HT1080 (cell line): Measurements from ENCODE around the gene TLE5. TPM values are rescaled to one million over a fixed set of nuclear protein-coding genes. Genes with fewer than 3 reads are reported as not detected.
"Not testable (repeated sequence)": the region's sequence is repeated elsewhere in the genome, so short reads cannot be mapped to it uniquely, and the experiment has no call there.

Experiments
- DNase-seq: peaks from one replicate; pipeline ENCODE4 v3.0.0-alpha.2; 2015; ENCODE audit warnings: low read depth
- total RNA-seq: library from RNA; depleted of rRNA; stranded (reverse); fragments of >200 nt; shearing (Covaris generic); gene quantifications from 2 replicates; pipeline ENCODE4 v1.2.3, GENCODE V29; 2014

The TLE5 gene
- total RNA-seq, 1 experiment from 2014 or later: 289 TPM

DNA sequence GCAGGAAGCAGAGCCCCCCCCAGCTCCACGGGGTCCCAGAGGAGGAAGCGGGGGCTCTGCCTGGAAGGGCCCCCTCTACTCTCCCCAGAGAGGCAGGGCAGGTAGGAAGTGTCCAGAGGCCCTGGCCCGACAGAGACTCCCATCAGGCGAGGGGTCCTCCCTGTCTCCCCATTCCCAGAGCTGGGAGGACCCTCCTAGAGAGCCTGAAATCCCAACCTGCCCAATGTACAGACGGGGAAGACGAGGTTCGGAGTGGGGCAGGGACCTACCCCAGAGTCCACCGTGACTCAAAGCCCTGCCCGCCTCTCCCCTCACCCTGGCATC lies 34.4 kb downstream of the TLE5 start:
- no peak for DNase-seq

DNA sequence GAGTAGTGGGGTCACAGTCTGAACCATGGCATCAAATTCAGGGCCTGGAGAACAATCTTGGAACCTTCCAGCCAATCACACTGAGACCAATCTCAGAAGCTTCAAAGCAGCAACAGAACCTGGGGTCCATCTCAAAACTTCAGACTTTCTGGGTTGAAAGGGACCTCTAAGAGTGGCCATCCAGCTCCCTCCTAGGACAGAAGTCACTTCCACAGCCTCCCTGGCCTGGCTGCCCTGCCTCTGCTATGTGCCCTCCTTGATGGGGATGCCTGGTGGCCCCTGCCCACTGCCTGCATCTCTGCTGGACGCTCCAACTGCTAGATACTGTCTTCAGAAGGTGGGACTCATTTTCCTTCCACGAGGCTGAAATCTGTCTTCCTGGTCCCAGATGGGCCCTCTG lies 35.0 kb downstream of the TLE5 start:
- DNase-seq: no peak

GRCh38 chr19:3026768-3027167 lies 35.5 kb downstream of the TLE5 start:
- no peak for DNase-seq

DNA sequence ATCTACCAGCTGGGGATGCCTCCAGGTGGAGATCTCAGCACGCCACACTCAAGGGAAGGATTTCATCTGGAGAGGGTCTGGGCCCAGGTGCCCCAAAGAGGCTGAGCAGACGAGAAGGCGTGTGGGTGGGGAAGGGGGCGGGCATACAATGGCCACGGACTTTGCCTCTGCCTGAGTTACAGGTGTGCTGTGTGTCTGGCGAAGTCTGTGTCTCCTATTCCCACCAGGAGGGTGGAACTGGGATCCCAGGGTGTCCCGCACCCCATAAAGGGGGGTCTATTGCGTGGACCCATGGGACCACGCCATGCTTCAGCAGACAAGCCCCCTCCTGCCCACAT lies 36.8 kb downstream of the TLE5 start:
- DNase-seq: no peak

DNA sequence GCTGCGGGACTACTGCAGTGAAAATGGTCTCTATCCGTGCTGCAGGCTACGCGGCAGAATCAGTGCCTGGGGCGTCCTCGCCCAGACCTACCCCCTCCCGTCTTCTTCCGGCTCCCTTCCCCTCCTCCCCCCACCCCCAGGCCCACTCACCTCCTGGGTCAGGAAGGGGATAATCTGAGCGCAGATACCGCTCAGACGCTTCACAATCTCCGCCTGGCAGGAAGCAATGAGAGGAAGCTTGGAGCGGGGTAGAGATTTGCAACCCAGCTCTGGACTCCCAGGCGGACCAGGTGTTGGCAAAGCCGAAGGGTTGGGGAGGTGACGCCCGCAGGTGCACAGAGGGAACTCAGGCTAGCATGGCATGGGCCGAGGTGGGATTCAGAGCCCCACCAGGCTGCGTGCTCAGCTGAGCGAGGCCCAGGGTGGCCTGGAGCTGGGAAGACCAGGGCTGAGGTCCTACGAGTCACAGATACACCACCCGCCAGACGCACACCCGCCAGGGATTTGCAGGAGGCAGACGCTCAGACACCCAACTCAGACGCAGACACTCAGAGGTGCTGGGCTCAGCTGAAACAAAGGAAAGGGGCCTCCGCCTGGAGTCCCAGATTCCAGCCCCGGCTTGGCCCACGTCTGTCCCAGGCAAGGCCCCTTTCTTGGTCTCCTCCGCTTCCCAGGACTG lies 37.3 kb downstream of the TLE5 start:
- no peak for DNase-seq

DNA sequence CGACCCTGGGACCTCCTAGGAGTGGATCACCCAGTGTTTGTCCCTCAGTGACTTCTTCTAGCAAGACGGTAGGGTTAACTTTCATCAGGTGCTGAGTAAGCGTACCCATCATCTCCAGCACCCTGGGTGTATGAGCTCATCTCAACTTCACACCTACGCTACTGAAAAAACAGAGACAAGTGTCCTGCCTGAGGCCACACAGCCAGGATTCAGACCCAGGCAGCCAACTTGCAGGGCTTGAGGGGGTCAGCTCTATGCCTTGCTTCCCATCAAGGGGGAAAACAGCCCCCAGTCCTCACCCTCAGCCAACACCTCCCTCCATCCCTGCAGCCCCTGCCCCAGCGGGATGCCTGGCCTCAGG lies 37.8 kb downstream of the TLE5 start:
- no peak for DNase-seq

DNA sequence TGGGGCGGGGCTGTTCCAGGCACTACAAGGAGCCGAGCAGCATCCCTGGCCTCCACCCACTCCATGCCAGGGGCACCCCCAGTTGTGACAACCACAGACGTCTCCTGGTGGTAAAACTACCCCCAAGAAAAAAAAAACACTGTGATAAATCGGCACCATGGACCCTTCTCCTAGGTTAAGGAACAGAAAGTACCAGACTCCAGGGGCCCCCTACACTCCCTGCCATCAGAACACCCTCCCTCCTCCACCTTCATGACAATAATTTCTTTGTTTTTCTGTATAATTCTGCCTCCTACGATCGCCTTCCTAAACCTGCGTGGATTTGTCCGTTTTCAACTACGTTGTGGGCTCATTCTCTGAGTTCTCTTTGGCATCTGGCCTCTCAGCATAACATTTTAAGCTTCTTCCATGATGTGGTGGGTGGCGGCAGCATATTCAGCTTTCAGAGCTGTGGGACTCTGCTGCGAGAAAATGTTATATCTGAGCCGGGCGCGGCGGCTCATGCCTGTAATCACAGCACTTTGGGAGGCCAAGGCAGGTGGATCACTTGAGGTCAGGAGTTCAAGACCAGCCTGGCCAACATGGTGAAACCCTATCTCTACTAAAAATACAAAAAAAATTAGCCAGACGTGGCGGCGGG lies 41.9 kb downstream of the TLE5 start:
- DNase-seq: no peak

DNA sequence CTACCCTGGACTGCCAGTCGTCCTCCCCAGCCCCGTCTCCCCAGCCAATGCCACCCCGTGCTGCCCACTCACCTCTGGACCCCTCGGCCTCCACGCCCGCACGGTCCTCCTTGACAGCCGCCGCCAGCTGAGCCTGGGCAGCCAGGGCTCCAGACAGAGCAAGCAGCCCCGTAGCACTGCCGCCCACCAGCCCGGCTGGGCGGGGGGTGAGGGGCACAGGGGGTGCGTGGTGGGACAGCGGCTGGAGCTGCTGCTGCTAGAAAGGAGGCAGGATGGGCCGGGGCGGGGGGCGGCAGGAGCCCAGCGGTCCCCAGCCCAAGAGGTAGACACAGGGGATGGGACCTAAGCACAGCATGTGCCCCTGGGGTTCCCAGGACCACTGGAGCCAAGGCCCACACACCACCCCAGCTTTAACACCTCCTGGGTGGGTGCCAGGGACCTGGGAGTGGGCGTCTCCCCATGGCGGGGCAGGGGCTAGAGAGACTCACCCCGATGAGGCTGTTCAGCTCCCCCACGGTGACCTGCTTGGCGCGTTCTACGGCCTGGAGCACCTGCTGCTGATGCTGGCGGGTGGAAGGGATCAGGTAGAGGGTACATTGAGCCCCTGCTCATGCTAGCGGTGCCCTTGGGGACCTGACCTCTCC lies 43.0 kb downstream of the TLE5 start:
- no peak for DNase-seq

- DNase-seq: no peak
Observed at GRCh38 chr19:3017923-3018322, 44.4 kb downstream of the TLE5 start.

DNA sequence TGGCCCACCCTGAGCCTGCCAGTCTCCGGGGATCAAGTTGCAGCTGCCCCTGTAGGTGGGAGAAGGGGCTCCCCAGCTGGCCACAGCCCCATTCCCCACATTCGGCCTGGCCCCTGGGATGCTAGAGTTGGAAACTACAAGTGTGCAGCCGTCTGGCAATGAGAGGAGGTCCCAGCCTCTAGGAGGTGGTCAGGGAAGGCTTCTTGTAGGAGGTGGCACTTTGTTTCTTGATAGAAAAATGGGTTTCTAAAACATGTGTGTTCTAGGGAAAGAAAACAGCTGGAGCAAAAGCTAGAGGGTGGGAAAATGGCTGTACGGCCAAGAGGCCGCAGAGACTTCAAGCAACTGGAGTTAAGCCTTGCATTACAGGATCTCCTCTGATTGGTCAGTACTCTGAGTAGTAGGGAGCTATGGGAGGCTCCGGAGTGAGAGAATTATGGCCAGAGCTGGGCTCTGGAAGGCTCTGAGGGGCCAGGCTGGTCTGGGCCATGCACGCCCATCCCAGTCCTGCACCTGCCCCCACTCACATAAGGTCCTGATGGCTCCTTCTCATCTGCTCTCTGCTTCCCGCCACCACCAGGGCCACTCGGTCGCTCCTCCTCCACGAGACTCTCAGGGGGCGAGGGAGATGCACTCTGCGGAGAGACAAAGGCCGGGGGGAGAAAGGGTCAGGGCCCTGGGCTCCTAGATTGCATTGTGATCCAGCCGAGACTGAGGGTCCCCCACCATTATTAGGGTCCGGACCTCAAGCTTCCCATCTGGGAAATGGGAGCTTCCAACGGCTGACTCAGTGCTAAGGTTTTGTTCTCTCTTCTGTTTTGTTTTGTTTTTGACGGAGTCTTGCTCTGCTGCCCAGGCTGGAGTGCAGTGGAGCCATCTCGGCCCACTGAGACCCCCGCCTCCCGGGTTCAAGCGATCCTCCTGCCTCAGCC lies 46.9 kb downstream of the TLE5 start:
- no peak for DNase-seq

DNA sequence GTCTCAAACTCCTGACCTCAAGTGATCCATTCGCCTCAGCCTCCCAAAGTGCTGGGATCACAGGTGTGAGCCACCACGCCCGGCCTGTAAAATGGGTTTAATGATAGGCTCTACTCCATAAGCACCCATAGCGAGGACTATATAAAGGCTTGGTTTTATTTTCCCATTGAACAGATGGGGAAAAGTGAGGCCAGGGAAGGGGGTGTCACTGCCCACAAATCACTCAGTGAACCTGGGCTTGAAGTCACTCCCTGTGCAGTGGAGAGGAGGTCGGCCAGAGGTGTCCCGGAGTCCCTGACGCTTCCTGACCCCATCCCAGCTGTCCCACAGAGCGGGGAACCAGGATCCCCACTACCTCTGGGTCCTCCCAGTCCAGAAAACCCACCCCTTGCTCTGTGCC lies 48.2 kb downstream of the TLE5 start:
- no peak for DNase-seq

DNA sequence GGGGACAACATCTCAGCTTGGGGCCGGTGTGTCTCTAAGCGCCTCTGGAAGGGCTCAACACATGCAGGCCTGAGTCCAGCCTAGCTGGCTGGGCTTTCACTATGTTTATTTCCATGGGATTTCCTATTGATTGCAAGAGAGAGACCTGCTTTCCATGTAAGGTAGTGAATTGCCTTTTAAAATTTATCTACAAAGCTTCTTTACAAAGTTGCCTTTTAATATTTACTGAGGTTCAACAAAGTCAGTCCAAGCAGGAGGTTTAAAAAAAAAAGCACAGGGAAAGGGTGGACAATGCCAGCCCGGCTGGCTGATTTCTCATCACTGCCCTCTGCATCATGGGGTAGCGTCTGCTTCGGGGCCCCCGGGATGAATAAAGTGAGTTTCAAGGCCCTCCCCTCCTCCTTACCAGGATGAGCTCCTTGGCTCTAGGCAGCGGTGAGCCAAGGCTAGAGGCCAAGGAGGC lies 49.0 kb downstream of the TLE5 start:
- no peak for DNase-seq

- DNase-seq: no peak
Observed at GRCh38 chr19:3012621-3013262, 49.6 kb downstream of the TLE5 start.

DNA sequence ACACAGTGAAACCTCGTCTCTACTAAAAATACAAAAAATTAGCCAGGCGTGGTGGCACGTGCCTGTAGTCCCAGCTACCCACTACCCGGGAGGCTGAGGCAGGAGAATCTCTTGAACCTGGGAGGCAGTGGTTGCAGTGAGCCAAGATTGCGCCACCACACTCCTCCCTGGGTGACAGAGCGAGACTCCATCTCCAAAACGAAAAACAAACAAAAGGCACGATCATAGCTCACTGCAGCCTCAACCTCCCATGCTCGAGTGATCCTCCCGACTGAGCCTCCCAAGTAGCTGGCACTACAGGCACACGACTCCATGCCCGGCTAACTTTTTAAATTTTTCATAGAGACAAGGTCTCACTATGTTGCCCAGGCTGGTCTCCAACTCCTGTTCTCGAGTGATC lies 50.2 kb downstream of the TLE5 start:
- DNase-seq: not testable (repeated sequence)

GRCh38 chr19:3010871-3011270 lies 51.4 kb downstream of the TLE5 start:
- no peak for DNase-seq

DNA sequence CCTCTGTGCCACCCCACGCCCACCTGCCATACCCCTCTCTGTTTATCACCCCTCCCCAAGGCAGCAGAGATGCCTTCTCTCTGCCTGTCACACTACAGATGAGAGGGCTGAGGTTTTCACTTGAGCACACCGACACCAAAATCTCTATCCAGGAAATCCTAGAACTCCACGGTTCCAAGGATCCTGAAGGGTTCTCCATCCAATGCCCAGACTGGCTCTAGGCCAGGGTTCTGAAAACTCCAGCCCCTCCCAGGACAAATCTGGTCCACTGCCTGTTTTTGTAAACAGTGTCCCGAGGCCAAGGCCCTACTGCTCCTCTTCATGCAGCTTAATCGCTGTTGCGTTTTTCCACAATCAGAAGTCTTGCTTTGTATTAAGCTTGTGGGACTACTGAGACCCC lies 53.3 kb downstream of the TLE5 start:
- DNase-seq: no peak

- no peak for DNase-seq
Observed at GRCh38 chr19:3007975-3008374, 54.3 kb downstream of the TLE5 start.

GRCh38 chr19:3006075-3006767 lies 56.1 kb downstream of the TLE5 start:
- no peak for DNase-seq

- DNase-seq: no peak
Observed at GRCh38 chr19:3005345-3005744, 57.0 kb downstream of the TLE5 start.

DNA sequence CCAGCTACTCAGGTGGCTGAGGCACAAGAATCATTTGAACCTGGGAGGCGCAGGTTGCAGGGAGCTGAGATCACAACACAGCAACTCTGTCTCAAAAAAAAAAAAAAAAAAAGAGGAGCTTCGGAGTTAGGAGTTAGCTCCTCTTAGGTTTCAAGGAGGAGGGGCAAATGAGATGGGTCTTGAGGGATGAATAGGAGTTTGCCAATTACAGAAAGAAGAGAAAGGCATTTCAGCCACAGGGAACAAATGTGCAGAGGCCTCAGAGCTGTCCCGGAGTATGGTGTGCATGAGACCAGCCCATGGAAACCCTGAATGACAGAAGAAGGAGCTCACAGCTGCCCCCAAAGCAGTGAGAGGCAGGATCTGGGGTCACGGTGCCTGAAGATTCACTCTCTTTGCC lies 57.8 kb downstream of the TLE5 start:
- DNase-seq: no peak

- no peak for DNase-seq
Observed at GRCh38 chr19:3003046-3003445, 59.2 kb downstream of the TLE5 start.
